ENCODE measurements around the gene CFAP46.

GRCh38 chr10:132911786-132912097 lies 30.6 kb downstream of the CFAP46 start:
- no peak for TF ChIP-seq POLR2A (IDR thresholded peaks at IDR 0.05; ENCODE audit: low read depth)
- TF ChIP-seq CTCF (IDR thresholded peaks at IDR 0.05): no peak
